GM21423 (cell line): ENCODE measurements around the gene ZSCAN2.
A peak's percentile ranks its signal among the peaks of the same experiment; 100 is the strongest.
"Not testable (repeated sequence)": the region's sequence is repeated elsewhere in the genome, so short reads cannot be mapped to it uniquely, and the experiment has no call there.

Experiments
- ATAC-seq: cut with Tn5 transposase; IDR thresholded peaks from one replicate; pipeline ENCODE4 v1.9.1; 2021; ENCODE audit warnings: mild to moderate bottlenecking, moderate library complexity; ENCODE audit not compliant: unreplicated experiment

The ZSCAN2 gene

DNA sequence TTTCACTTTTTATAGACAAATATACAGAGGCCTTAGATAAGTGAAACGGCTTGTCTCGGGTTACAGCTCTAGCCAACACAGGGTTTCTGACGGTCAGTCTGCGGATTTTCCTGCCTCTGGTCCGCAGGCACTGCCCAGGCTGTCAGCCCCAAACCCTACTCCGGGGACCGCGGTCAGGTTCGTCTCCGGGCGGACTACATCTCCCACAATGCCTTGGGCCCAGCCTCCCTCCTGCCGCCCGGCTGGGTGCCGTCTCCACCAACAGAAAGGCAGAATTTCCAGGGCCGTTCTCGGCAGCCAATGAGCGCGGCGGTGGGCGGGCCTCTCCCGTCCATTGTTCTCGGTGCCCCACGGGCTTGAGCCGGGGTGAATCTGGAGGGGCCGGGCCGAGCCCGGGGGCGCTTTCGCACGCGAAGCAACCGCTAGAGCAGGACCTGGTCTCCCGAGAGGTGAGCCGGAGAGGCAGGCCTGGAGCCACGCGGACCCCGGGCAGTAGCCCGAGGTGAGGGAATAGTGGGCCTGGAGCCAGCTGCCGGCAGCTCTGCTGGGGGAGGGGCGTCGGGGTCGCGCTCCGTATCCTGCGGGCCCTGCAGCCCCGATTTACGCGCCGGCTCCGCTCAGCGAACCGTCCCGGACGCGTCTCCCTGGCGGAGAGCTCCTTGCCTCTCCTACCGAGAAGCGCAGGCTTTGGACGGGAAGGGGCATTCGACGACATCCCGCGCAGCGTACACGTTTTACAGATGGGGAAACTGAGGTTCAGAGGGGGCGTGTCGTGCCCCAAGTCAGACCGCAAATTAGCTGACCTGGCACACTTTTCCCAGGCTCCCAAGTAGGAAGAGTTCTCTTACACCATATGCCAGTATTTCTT lies at the start of gene ZSCAN2:
ZSCAN2 (plus strand) TSS at position 323 of the 868 bp plus-strand sequence. CDS start 2,919 bp downstream, outside the sequence.
- ATAC-seq, result peak; percentile 94

GRCh38 chr15:84551624-84552023 lies 49.2 kb upstream of the ZSCAN2 start:
- ATAC-seq, result not testable (repeated sequence)

GRCh38 chr15:84552896-84553295 lies 47.9 kb upstream of the ZSCAN2 start:
- ATAC-seq, result no peak

GRCh38 chr15:84556690-84557089 lies 44.1 kb upstream of the ZSCAN2 start:
- not testable (repeated sequence) for ATAC-seq

GRCh38 chr15:84568021-84568420 lies 32.8 kb upstream of the ZSCAN2 start:
- not testable (repeated sequence) for ATAC-seq

GRCh38 chr15:84570164-84570735 lies 30.6 kb upstream of the ZSCAN2 start:
- no peak for ATAC-seq

- ATAC-seq, result no peak
These were observed 28.6 kb upstream of the ZSCAN2 start for GRCh38 chr15:84572231-84572630.

DNA sequence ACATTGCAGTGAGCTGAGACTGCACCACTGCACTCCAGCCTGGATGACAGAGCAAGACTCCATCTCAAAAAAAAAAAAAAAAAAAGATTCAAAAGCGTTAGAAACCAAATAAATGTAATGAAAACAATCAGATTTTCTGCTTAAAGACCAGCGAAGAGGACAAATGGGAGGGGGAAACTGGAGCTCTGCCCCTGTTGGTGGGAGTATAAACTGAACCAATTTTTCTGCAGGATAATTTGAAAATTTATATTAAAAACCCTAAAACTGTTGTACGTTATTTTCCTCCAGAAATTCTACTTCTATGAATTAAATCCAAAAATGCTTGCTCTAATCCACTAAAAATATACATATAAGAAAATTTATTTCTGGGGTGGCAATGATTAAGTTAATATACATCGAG lies 25.3 kb upstream of the ZSCAN2 start:
- ATAC-seq, result no peak

- ATAC-seq, result not testable (repeated sequence)
These were observed 22.9 kb upstream of the ZSCAN2 start for GRCh38 chr15:84577891-84578290.

- ATAC-seq, result not testable (repeated sequence)
These were observed 21.5 kb upstream of the ZSCAN2 start for GRCh38 chr15:84579261-84579721.

DNA sequence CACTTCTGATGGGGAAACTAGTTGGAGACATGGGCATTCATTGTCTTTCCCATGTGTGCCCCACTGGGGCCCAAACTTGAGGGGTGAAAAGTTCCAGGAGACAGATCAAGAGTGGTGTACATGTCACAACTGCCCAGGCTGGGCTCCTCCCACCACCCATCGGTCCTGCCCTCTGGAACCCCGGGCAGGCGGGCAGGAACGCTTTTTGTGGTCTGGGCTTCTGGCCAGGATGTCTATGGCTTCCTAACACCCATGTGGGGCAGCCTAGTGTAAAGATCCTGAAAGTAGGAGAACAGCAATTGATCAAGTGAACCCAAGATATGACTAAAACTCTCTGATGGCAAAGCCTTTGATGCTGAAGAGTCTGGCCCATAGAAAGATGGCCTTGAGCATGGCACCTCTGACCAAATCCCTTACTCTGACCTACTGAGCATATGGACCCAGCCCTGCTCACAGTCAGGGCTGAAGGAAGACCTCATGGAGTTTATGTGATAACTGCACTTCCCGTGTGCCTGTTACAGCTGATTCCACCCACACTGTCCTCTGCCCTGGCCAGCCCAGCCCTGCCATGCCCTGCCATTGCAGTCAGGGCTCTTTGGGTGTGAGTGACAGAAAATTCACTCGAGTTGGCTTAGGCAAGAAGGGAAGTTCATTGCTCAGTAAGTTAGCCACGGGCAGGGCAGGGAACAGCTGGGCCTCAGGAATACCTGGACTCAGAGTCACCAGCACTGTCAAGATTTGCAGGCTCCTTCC lies 19.0 kb upstream of the ZSCAN2 start:
- ATAC-seq, result not testable (repeated sequence)

DNA sequence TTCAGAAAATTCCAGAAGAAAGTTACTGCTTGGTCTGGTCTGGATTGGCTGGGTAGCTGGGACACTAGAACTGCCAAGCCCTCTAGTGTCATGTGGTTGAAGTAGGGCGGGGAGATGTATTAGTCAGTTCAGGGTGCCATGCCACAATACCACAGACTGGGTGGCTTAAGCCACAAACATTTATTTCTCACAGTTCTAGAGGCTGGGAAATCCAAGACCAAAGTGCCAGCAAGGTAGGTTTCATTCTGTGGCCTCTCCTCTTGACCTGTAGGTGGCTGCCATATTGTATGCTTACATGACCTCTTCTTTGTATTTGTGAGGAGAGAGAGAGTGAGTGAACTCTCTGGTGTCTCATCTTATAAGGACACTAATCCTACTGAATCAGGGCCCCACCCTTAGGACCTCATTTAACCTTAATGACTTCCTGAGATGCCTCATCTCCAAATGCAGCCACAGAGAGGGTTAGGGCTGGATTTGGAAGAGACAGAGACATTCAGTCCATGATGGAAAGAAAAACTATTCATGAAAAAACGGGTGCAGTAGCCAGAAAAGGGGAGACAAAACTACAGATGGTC lies 18.1 kb upstream of the ZSCAN2 start:
- no peak for ATAC-seq

- ATAC-seq, result not testable (repeated sequence)
These were observed 16.9 kb upstream of the ZSCAN2 start for GRCh38 chr15:84583921-84584320.

GRCh38 chr15:84586696-84587095 lies 14.1 kb upstream of the ZSCAN2 start:
- ATAC-seq, result no peak

- peak; percentile 98 for ATAC-seq
These were observed 12.5 kb upstream of the ZSCAN2 start for GRCh38 chr15:84588053-84588874.

- ATAC-seq, result no peak
These were observed 10.4 kb upstream of the ZSCAN2 start for GRCh38 chr15:84590406-84590805.

GRCh38 chr15:84591815-84592214 lies 9.0 kb upstream of the ZSCAN2 start:
- ATAC-seq, result no peak

DNA sequence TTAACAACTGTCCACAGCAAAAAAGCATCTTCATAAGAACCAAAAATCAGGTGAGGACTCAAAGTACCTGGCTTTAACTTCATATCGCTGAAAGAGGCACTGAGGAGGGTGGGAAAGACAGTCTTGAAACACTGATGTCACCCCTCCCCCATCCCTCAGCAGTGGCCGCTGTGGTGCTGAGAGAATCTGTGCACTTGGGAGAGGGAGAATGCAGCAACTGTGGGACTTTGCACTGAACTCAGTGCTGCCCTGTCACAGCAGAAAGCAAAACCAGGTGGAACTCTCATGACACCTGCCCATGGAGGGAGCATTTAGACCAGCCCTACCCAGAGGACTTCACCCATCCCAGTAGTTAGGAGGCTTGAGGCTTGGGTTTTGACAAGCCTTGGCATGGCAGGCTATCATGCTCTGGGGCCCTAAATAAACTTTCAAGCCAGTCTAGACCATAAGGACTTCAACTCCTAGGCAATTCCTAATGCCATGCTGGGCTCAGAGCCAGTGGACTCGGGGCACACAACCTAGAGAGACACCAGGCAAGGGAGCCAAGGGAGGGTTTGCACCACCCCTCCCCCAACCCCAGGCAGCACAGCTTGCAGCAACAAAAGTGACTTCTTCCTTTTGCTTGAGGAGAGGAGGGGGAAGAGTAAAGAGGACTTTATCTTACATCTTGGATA lies 6.1 kb upstream of the ZSCAN2 start:
- no peak for ATAC-seq

- ATAC-seq, result no peak
These were observed 5.1 kb upstream of the ZSCAN2 start for GRCh38 chr15:84595660-84596059.

GRCh38 chr15:84597296-84597695 lies 3.5 kb upstream of the ZSCAN2 start:
- ATAC-seq, result no peak
